DOHH2 (cell line): ENCODE measurements around the gene PPM1H.

Experiments used
- H3F3A ChIP-seq: fragments of 200-600 bp; sonication (generic), shearing (Covaris generic); 2 replicates; pipeline ENCODE4 v1.6.0; 2016; ENCODE audit warnings: antibody characterized with exemption, mild to moderate bottlenecking; ENCODE audit not compliant: control insufficient read depth, insufficient read depth
- H3K27ac ChIP-seq: fragments of 200-600 bp; sonication (generic); 2 replicates; pipeline ENCODE4 v1.5.1; 2014; ENCODE audit warnings: low read depth, mild to moderate bottlenecking, low read length, moderate library complexity
- H3K27me3 ChIP-seq: fragments of 200-600 bp; sonication (generic); 2 replicates; pipeline ENCODE4 v1.6.1; 2014; ENCODE audit warnings: mild to moderate bottlenecking, low read length, mixed read lengths; ENCODE audit not compliant: control insufficient read depth
- H3K36me3 ChIP-seq: fragments of 200-600 bp; sonication (generic); 2 replicates; pipeline ENCODE4 v1.6.1; 2014; ENCODE audit warnings: mild to moderate bottlenecking, low read length, moderate library complexity, mixed read lengths; ENCODE audit not compliant: control insufficient read depth
- H3K4me1 ChIP-seq: fragments of 200-600 bp; sonication (generic); 2 replicates; pipeline ENCODE4 v1.6.1; 2014; ENCODE audit warnings: mild to moderate bottlenecking, low read length, mixed read lengths; ENCODE audit not compliant: control insufficient read depth
- H3K4me2 ChIP-seq: fragments of 200-600 bp; sonication (generic); 2 replicates; pipeline ENCODE4 v1.6.0; 2014; ENCODE audit warnings: mild to moderate bottlenecking, low read length, moderate library complexity
- H3K4me3 ChIP-seq: fragments of 200-600 bp; sonication (generic); 2 replicates; pipeline ENCODE4 v1.5.1; 2014; ENCODE audit warnings: mild to moderate bottlenecking, low read length, mixed read lengths
- H3K79me2 ChIP-seq: fragments of 200-600 bp; sonication (generic); 2 replicates; pipeline ENCODE4 v1.6.1; 2014; ENCODE audit warnings: mild to moderate bottlenecking, low read length, mixed read lengths; ENCODE audit not compliant: control insufficient read depth
- H3K9me2 ChIP-seq: fragments of 200-600 bp; sonication (generic); replicated peaks from 2 replicates; pipeline ENCODE4 v1.6.1; 2014; ENCODE audit warnings: mild to moderate bottlenecking, low read length, mixed read lengths; ENCODE audit not compliant: control insufficient read depth
- H3K9me3 ChIP-seq: fragments of 200-600 bp; sonication (generic); 2 replicates; pipeline ENCODE4 v1.6.1; 2014; ENCODE audit warnings: antibody characterized with exemption, low read length, mixed read lengths; ENCODE audit not compliant: control insufficient read depth, insufficient read depth
- H4K20me1 ChIP-seq: fragments of 200-600 bp; sonication (generic); 2 replicates; pipeline ENCODE4 v1.6.0; 2014; ENCODE audit warnings: low read depth, mild to moderate bottlenecking, antibody characterized with exemption, low read length, moderate library complexity; ENCODE audit not compliant: control insufficient read depth, insufficient read depth
- EZH2phosphoT487 ChIP-seq: fragments of 200-600 bp; sonication (generic); IDR thresholded peaks from 2 replicates; pipeline ENCODE4 v1.6.1; 2017; ENCODE audit warnings: borderline replicate concordance, mild to moderate bottlenecking, antibody characterized with exemption, low read length, moderate library complexity, mixed read lengths
- TF ChIP-seq, protein P1 (sequence below): fragments of 200-600 bp; sonication (generic); IDR thresholded peaks from one replicate; pipeline ENCODE4 v1.5.1; 2014; ENCODE audit warnings: antibody characterized with exemption, mild to moderate bottlenecking, low read depth, low read length; ENCODE audit not compliant: poor library complexity, severe bottlenecking

Gene PPM1H

GRCh38 chr12:62709311-62709710, 225.6 kb downstream of the PPM1H start:
- Histone ChIP-seq H3K79me2 (no peaks in the 10 kb centered on the region), H3K9me3 (no peaks in the 10 kb centered on the region), H3K36me3 (no peaks in the 10 kb centered on the region), H3K4me2 (no peak overlapping the region), H4K20me1 (no peaks in the 10 kb centered on the region), H3K9me2 (no peaks in the 10 kb centered on the region), H3K4me3 (no peak overlapping the region), H3F3A (no peaks in the 10 kb centered on the region), H3K27me3 (no peaks in the 10 kb centered on the region; the same call in 1 of the 2 replicates), H3K4me1 (no peaks in the 10 kb centered on the region), H3K27ac (no peak overlapping the region)
- TF ChIP-seq, protein P1, sequence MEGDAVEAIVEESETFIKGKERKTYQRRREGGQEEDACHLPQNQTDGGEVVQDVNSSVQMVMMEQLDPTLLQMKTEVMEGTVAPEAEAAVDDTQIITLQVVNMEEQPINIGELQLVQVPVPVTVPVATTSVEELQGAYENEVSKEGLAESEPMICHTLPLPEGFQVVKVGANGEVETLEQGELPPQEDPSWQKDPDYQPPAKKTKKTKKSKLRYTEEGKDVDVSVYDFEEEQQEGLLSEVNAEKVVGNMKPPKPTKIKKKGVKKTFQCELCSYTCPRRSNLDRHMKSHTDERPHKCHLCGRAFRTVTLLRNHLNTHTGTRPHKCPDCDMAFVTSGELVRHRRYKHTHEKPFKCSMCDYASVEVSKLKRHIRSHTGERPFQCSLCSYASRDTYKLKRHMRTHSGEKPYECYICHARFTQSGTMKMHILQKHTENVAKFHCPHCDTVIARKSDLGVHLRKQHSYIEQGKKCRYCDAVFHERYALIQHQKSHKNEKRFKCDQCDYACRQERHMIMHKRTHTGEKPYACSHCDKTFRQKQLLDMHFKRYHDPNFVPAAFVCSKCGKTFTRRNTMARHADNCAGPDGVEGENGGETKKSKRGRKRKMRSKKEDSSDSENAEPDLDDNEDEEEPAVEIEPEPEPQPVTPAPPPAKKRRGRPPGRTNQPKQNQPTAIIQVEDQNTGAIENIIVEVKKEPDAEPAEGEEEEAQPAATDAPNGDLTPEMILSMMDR = no peak
- TF ChIP-seq EZH2phosphoT487 = no peak

DNA sequence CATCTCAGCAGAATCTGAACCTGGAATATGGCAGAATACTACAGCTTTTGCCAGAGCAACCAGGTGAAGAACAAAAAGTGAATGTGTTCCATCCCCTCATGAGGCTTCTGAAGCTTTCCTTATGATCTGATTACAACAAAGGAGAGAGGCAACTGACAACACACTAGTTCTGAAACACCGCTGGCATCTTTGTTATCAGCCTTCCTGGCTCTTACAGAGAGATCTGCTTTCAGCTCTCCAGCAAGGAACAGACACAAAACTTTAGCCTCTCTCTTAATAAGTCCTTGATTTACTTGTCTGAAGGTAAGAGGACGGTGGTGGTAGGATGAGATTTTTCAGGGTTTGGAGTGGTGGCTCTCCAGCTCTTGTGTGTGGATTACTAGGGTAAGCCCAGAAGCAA, 227.0 kb downstream of the PPM1H start:
- no peak overlapping the region for H3K27ac ChIP-seq

DNA sequence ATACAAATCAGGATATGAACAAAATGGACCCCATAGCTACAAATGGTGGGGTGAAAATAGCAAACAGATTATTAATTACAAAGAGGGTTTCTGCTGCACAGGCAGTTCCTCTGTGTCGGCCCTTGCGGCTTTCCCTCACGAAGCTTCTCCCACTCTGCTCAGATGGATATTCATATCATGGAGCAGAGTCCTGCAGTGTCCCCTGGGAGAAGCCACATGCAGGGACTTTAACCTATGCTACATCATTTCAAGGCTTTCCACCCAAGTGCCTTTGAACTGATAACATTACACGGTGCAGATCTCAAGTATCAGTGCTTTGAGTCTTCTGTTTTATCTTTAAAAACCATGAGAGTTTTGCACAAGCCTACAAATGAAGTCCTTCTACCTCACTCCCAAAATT, 229.1 kb downstream of the PPM1H start:
- Histone ChIP-seq H4K20me1 (no peaks in the 10 kb centered on the region), H3K4me1 (no peaks in the 10 kb centered on the region), H3K9me3 (no peaks in the 10 kb centered on the region), H3K27me3 (no peaks in the 10 kb centered on the region; the same call in 1 of the 2 replicates), H3K27ac (no peak overlapping the region), H3K9me2 (no peaks in the 10 kb centered on the region), H3K36me3 (no peaks in the 10 kb centered on the region), H3F3A (no peaks in the 10 kb centered on the region), H3K79me2 (no peaks in the 10 kb centered on the region), H3K4me3 (no peak overlapping the region), H3K4me2 (no peak overlapping the region)
- TF ChIP-seq EZH2phosphoT487 = no peak
- TF ChIP-seq, protein P1 = no peak

More for the DNA sequence above, 227.0 kb downstream of the PPM1H start:
- no peaks in the 10 kb centered on the region for H3K36me3 ChIP-seq
- no peaks in the 10 kb centered on the region for H3K4me1 ChIP-seq
- TF ChIP-seq, protein P1 = no peak
- TF ChIP-seq EZH2phosphoT487 = no peak
- no peak overlapping the region for H3K4me2 ChIP-seq
- no peaks in the 10 kb centered on the region for H3K9me3 ChIP-seq
- H3K27me3 ChIP-seq = no peaks in the 10 kb centered on the region; the same call in 1 of the 2 replicates
- no peaks in the 10 kb centered on the region for H3K79me2 ChIP-seq
- H3K4me3 ChIP-seq = no peak overlapping the region
- H3F3A ChIP-seq = no peaks in the 10 kb centered on the region
- H4K20me1 ChIP-seq = no peaks in the 10 kb centered on the region
- H3K9me2 ChIP-seq = no peaks in the 10 kb centered on the region
